ENCODE measurements around the gene TMC6.

- TF ChIP-seq CTCF (IDR thresholded peaks at IDR 0.05) (no peak), POLR2A (IDR thresholded peaks at IDR 0.05) (no peak)
These were observed 9.9 kb upstream of the TMC6 start for GRCh38 chr17:78138204-78139060.

Measured in adrenal gland (tissue), 5 donors.